Chondrocyte (in vitro differentiated cells): Measurements from ENCODE around the gene RCC2. TPM values are rescaled to one million over a fixed set of nuclear protein-coding genes. Genes with fewer than 3 reads are reported as not detected.
"Not testable (repeated sequence)": the region's sequence is repeated elsewhere in the genome, so short reads cannot be mapped to it uniquely, and the experiment has no call there.

Experiments
- DNase-seq: peaks from one replicate; pipeline ENCODE4 v3.0.0; 2021; ENCODE audit warnings: mixed read lengths, low spot score
- H3K27ac Mint-ChIP-seq: one replicate; pipeline ENCODE4 v1.8.0; 2021; ENCODE audit warnings: mild to moderate bottlenecking, moderate library complexity, mixed read lengths; ENCODE audit not compliant: unreplicated experiment
- H3K27me3 Mint-ChIP-seq: 2 replicates; pipeline ENCODE4 v1.8.0; 2021; ENCODE audit warnings: low read depth, mixed read lengths
- H3K36me3 Mint-ChIP-seq: 2 replicates; pipeline ENCODE4 v1.8.0; 2021; ENCODE audit warnings: low read depth, mixed read lengths
- H3K4me1 Mint-ChIP-seq: 2 replicates; pipeline ENCODE4 v1.8.0; 2021; ENCODE audit warnings: low read depth, mild to moderate bottlenecking, mixed read lengths
- H3K4me3 Mint-ChIP-seq: one replicate; pipeline ENCODE4 v1.8.0; 2021; ENCODE audit warnings: mild to moderate bottlenecking, moderate library complexity, mixed read lengths; ENCODE audit not compliant: unreplicated experiment
- H3K9me3 Mint-ChIP-seq: 2 replicates; pipeline ENCODE4 v1.8.0; 2021; ENCODE audit warnings: low read depth, mixed read lengths
- CTCF ChIP-seq: fragments of 200-600 bp; sonication (generic); IDR thresholded peaks from 2 replicates; pipeline ENCODE4 v1.5.0; 2021; ENCODE audit warnings: antibody characterized with exemption, mild to moderate bottlenecking, moderate library complexity
- total RNA-seq: library from RNA; stranded (reverse); gene quantifications from 3 replicates; pipeline ENCODE4 v1.2.1, GENCODE V29; 2021

RCC2 gene
- total RNA-seq, 1 donor from 2014 or later = 90.0 TPM

- DNase-seq = no peak
- Mint-ChIP-seq H3K9me3 (no peaks in the 10 kb centered on the region), H3K27me3 (no peaks in the 10 kb centered on the region), H3K4me1 (no peaks in the 10 kb centered on the region), H3K4me3 (no peak overlapping the region), H3K36me3 (peaks cover 55% of the 10 kb centered on the region), H3K27ac (no peak overlapping the region)
- TF ChIP-seq CTCF = no peak
These were observed 25.5 kb downstream of the RCC2 start for GRCh38 chr1:17414022-17414421.

GRCh38 chr1:17412093-17412870, 27.2 kb downstream of the RCC2 start:
- Mint-ChIP-seq H3K4me3 (no peak overlapping the region), H3K4me1 (no peaks in the 10 kb centered on the region), H3K27me3 (no peaks in the 10 kb centered on the region), H3K27ac (no peak overlapping the region), H3K36me3 (peaks cover 67% of the 10 kb centered on the region), H3K9me3 (no peaks in the 10 kb centered on the region)
- TF ChIP-seq CTCF = no peak
- DNase-seq = no peak

- H3K27me3 Mint-ChIP-seq = no peaks in the 10 kb centered on the region
- DNase-seq = no peak
- no peaks in the 10 kb centered on the region for H3K4me1 Mint-ChIP-seq
These were observed 30.1 kb downstream of the RCC2 start for GRCh38 chr1:17409391-17409811.

GRCh38 chr1:17407786-17408514, 31.5 kb downstream of the RCC2 start:
- H3K4me3 Mint-ChIP-seq, H3K4me1 Mint-ChIP-seq, H3K9me3 Mint-ChIP-seq, H3K27ac Mint-ChIP-seq, H3K27me3 Mint-ChIP-seq, DNase-seq: not testable (repeated sequence)
- peaks cover 45% of the 10 kb centered on the region for H3K36me3 Mint-ChIP-seq

More at GRCh38 chr1:17409391-17409811, 30.1 kb downstream of the RCC2 start:
- no peak overlapping the region for H3K27ac Mint-ChIP-seq
- no peak for TF ChIP-seq CTCF
- H3K9me3 Mint-ChIP-seq = no peaks in the 10 kb centered on the region
- H3K36me3 Mint-ChIP-seq = peaks cover 51% of the 10 kb centered on the region
- H3K4me3 Mint-ChIP-seq = no peak overlapping the region

- not testable (repeated sequence) for H3K27me3 Mint-ChIP-seq, DNase-seq, H3K9me3 Mint-ChIP-seq, H3K4me3 Mint-ChIP-seq, H3K27ac Mint-ChIP-seq, H3K4me1 Mint-ChIP-seq
- H3K36me3 Mint-ChIP-seq = peaks cover 38% of the 10 kb centered on the region
These were observed 32.6 kb downstream of the RCC2 start for GRCh38 chr1:17406760-17407475.
